AG09319 (cell line): Measurements from ENCODE around the gene WAPL.
A peak's percentile ranks its signal among the peaks of the same experiment; 100 is the strongest.

Experiments
- DNase-seq: peaks from one replicate; pipeline ENCODE4 v3.0.0-alpha.2; 2010; ENCODE audit warnings: low read depth; ENCODE audit errors: extremely low read depth
- CTCF ChIP-seq: IDR thresholded peaks from 2 replicates; pipeline ENCODE4 v1.5.1; 2011; ENCODE audit warnings: low read depth, mild to moderate bottlenecking, inconsistent platforms, low read length, moderate library complexity

The WAPL gene

DNA sequence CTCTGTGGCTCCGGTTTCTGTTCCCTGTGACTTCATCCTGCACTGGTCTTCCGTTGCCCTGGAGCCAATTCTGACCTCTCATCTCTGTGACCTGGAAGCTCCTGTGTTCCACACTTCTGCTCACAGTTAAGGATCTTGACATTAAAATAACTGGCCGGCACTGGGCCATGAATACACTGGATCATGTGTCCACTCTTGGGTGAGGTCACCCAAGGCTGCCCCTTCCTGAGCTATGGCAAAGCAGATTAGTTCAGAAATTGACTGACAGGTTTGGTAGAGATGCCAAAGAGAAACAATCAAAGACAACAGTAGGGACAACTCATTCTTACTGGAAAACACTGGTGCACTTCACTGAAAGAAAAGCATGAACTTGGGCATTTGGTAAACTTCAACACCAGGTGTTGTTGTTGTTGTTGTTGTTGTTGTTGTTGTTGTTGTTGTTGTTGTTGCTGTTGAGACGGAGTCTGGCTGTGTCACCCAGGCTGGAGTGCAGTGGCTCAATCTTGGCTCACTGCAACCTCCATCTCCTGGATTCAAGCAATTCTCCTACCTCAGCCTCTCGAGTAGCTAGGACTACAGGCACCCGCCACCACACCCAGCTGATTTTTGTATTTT is 118.3 kb downstream of the WAPL start:
- DNase-seq: no peak
- no peak for TF ChIP-seq CTCF

DNA sequence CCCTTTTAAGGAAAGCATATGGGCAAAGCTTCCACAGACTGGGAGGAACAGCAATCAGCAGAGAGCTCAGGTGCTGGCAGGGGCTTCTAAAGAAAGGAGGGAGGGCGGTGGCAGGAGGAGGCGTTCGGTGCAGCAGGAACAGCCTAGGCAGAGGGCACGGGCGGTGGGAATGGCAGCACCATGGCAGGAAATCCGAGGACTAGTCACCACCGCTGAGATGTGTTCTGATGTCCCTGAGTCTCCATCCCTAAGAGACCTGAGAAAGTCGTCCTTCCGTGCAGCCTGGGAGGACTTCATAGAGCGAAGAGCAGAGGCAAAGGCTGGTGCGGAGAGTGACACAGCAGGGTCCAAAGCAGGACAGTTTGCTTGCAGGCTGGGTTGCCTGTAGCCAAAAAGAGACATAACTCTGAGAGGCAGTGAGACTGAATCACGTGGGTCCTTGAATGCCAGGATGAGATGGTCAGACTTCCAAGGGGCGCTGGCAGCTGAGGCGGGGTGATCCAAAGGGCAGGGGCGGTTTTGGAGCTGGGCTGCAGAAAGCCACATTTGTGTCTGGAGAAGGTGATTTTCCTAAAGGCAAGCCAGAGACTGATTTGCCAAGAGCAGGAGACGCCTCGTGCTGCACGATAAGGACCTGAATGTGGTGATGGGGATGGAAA is 119.2 kb downstream of the WAPL start:
- no peak for DNase-seq
- no peak for TF ChIP-seq CTCF

GRCh38 chr10:86401588-86402282 is 119.9 kb downstream of the WAPL start:
- DNase-seq: no peak
- no peak for TF ChIP-seq CTCF

- peak; percentile 12 for TF ChIP-seq CTCF
- DNase-seq: no peak
These were observed 120.6 kb downstream of the WAPL start for GRCh38 chr10:86400705-86401587.

- TF ChIP-seq CTCF: peak; percentile 87
- DNase-seq: peak; percentile 86
These were observed 121.5 kb downstream of the WAPL start for GRCh38 chr10:86399879-86400704.

DNA sequence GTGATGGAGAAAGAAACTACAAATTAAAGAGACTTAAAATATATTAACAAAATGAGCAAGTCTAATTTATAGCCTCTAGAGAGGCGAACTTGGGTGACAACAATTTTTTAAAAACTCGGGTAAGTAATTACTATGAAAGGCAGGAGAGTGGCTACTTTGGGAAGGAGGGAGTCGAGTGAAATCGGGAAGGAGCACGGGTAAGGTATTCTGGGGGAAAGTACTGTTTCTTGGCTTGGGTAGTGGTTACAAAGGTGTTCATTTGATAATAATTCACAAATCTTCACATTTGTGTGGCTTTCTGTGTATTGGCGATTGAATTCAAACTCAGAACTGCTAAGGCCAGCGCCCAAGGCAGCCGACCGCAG is 122.1 kb downstream of the WAPL start:
- TF ChIP-seq CTCF: no peak

More for the DNA sequence above, 122.1 kb downstream of the WAPL start:
- no peak for DNase-seq
